HepG2 (cell line): ENCODE results near the gene DHX57. TPM values are rescaled to one million over a fixed set of nuclear protein-coding genes. Genes with fewer than 3 reads are reported as not detected.

Experiments
- ATAC-seq: fragments of 200-7000 bp; cut with Tn5 transposase; 3 replicates; pipeline ENCODE4 v1.9.1; 2020; ENCODE audit warnings: mild to moderate bottlenecking, moderate library complexity
- BruUV-seq: library from RNA; stranded (reverse); fragments of 400-500 nt; replicated peaks from 2 replicates; lab custom pipeline; 2021; lab: Mats Ljungman, UMichigan
- CTCF ChIA-PET: fragments of 300-600 bp; formaldehyde crosslinking; extraction: SDS; loops from one replicate; lab custom pipeline; 2021; ENCODE audit warnings: low total read pairs, inconsistent platforms, low intra/inter-chr PET ratio; lab: Yijun Ruan, JAX
- POLR2A ChIA-PET: fragments of 350-600 bp; sonication (Branson Sonifier 250); formaldehyde crosslinking; loops from one replicate; lab custom pipeline; 2020; ENCODE audit warnings: antibody characterized with exemption, inconsistent platforms; lab: Yijun Ruan, JAX
- DNase-seq: peaks from one replicate; pipeline ENCODE4 v3.0.0-alpha.2; 2015; ENCODE audit warnings: low spot score
- FAIRE-seq: peaks from 3 replicates; lab custom pipeline; 2011; peaks lifted over from hg19 to GRCh38; lab: Jason Lieb, UNC
- H2AFZ ChIP-seq: one replicate; pipeline ENCODE4 v1.6.1; 2011; ENCODE audit warnings: low read length, inconsistent platforms
- H3K27ac ChIP-seq: fragments of 300-600 bp; 3 replicates; pipeline ENCODE4 v1.8.0; 2011; ENCODE audit warnings: mixed run types, mild to moderate bottlenecking, mixed read lengths, low read length, inconsistent platforms; ENCODE audit not compliant: insufficient read depth; ENCODE audit errors: extremely low read length
- H3K27me3 ChIP-seq, 2 experiments: fragments of 200-600 bp in 1 of 2; 2 replicates in 1 of 2; 3 replicates in 1 of 2; pipeline versions ENCODE4 v1.6.0 to v1.8.0; 2011; ENCODE audit warnings: low read length in 2 of 2, mild to moderate bottlenecking in 2 of 2, moderate library complexity in 2 of 2, inconsistent platforms in 1 of 2; ENCODE audit not compliant: insufficient read depth in 2 of 2, control insufficient read depth in 1 of 2
- H3K36me3 ChIP-seq, 2 experiments: fragments of 200-600 bp in 1 of 2; replicated peaks in 1 of 2; 2 replicates in 1 of 2; 3 replicates in 1 of 2; pipeline versions ENCODE4 v1.5.1 to v1.8.0; 2011; ENCODE audit warnings: low read length in 2 of 2, inconsistent platforms in 1 of 2; ENCODE audit not compliant: insufficient read depth in 2 of 2, control insufficient read depth in 1 of 2
- H3K4me1 ChIP-seq: 2 replicates; pipeline ENCODE4 v1.5.1; 2012; ENCODE audit warnings: low read length, inconsistent platforms; ENCODE audit not compliant: insufficient read depth
- H3K4me2 ChIP-seq: 2 replicates; pipeline ENCODE4 v1.6.0; 2011; ENCODE audit warnings: low read depth, low read length, inconsistent platforms
- H3K4me3 ChIP-seq, 3 experiments: fragments of 200-600 bp in 1 of 3; sonication (generic), shearing (Covaris generic) in 1 of 3; replicated peaks in 1 of 3; 2 replicates each; pipeline ENCODE4 v1.5.1; 2011 to 2016; ENCODE audit warnings: low read length in 3 of 3, inconsistent platforms in 2 of 3, low read depth in 2 of 3, mild to moderate bottlenecking in 2 of 3, control low read depth in 1 of 3, mixed read lengths in 1 of 3; ENCODE audit not compliant: insufficient read depth in 1 of 3
- H3K79me2 ChIP-seq: one replicate; pipeline ENCODE4 v1.6.1; 2011; ENCODE audit warnings: low read length, inconsistent platforms; ENCODE audit not compliant: insufficient read depth
- H3K9ac ChIP-seq: 2 replicates; pipeline ENCODE4 v1.6.0; 2011; ENCODE audit warnings: mild to moderate bottlenecking, low read depth, low read length, inconsistent platforms; ENCODE audit not compliant: insufficient read depth
- H3K9me3 ChIP-seq: 2 replicates; pipeline ENCODE4 v1.5.1; 2012; ENCODE audit warnings: mild to moderate bottlenecking, low read length
- H4K20me1 ChIP-seq: 2 replicates; pipeline ENCODE4 v1.6.0; 2011; ENCODE audit warnings: inconsistent platforms, mild to moderate bottlenecking, low read length, moderate library complexity; ENCODE audit not compliant: insufficient read depth
- ATF3 ChIP-seq: sonication (generic); formaldehyde crosslinking; IDR thresholded peaks from 2 replicates; pipeline ENCODE4 v1.4.0; 2020; ENCODE audit warnings: missing genetic modification reagents
- ATRX ChIP-seq: sonication (generic); formaldehyde crosslinking; IDR thresholded peaks from 2 replicates; pipeline ENCODE4 v1.4.0; 2020; ENCODE audit warnings: missing genetic modification reagents, borderline replicate concordance
- BORCS8-MEF2B ChIP-seq: sonication (generic); formaldehyde crosslinking; IDR thresholded peaks from 2 replicates; pipeline ENCODE4 v1.8.0; 2022; ENCODE audit warnings: mild to moderate bottlenecking, missing genetic modification reagents
- GATA4 ChIP-seq: sonication (generic); IDR thresholded peaks from 2 replicates; pipeline ENCODE4 v1.6.1; 2016; ENCODE audit warnings: antibody characterized with exemption, low read depth, borderline replicate concordance
- HNRNPK ChIP-seq: fragments of 200-400 bp; formaldehyde crosslinking; IDR thresholded peaks from 2 replicates; pipeline ENCODE4 v1.6.1; 2018; ENCODE audit warnings: low read length, low read depth, moderate library complexity, mild to moderate bottlenecking; ENCODE audit not compliant: poor library complexity, severe bottlenecking
- KLF16 ChIP-seq, 2 experiments: sonication (generic) in 1 of 2; formaldehyde crosslinking in 1 of 2; IDR thresholded peaks; 2 replicates each; pipeline versions ENCODE4 v1.6.1 to v1.8.0; 2016 to 2023; ENCODE audit warnings: missing genetic modification reagents in 2 of 2, missing compliant biosample characterization in 1 of 2
- MTA1 ChIP-seq: sonication (generic); formaldehyde crosslinking; IDR thresholded peaks from 2 replicates; pipeline ENCODE4 v1.4.0; 2020; ENCODE audit warnings: missing genetic modification reagents, mild to moderate bottlenecking, borderline replicate concordance
- PITX1 ChIP-seq: sonication (generic); formaldehyde crosslinking; IDR thresholded peaks from 2 replicates; pipeline ENCODE4 v1.5.1; 2020; ENCODE audit warnings: mild to moderate bottlenecking, missing genetic modification reagents
- RORA ChIP-seq: sonication (generic); formaldehyde crosslinking; IDR thresholded peaks from 2 replicates; pipeline ENCODE4 v1.5.0; 2020; ENCODE audit warnings: mild to moderate bottlenecking, missing genetic modification reagents, moderate library complexity
- SATB2 ChIP-seq: sonication (generic); formaldehyde crosslinking; IDR thresholded peaks from 2 replicates; pipeline ENCODE4 v1.5.0; 2020; ENCODE audit warnings: missing genetic modification reagents
- SNRNP70 ChIP-seq: fragments of 200-400 bp; formaldehyde crosslinking; IDR thresholded peaks from 2 replicates; pipeline ENCODE4 v1.6.1; 2017; ENCODE audit warnings: mild to moderate bottlenecking, low read depth, low read length, moderate library complexity
- SOX6 ChIP-seq, 2 experiments: fragments of 450-650 bp in 1 of 2; sonication (generic) in 1 of 2; formaldehyde crosslinking in 1 of 2; IDR thresholded peaks; 2 replicates each; pipeline versions ENCODE4 v1.4.0 to v1.6.1; 2017 to 2020; ENCODE audit warnings: antibody characterized with exemption in 1 of 2, mild to moderate bottlenecking in 1 of 2, missing genetic modification reagents in 1 of 2
- ZNF432 ChIP-seq: sonication (generic); formaldehyde crosslinking; IDR thresholded peaks from 2 replicates; pipeline ENCODE4 v1.5.0; 2020; ENCODE audit warnings: missing genetic modification reagents, mild to moderate bottlenecking, borderline replicate concordance
- ZNF451 ChIP-seq: sonication (generic); formaldehyde crosslinking; IDR thresholded peaks from 2 replicates; pipeline ENCODE4 v1.5.0; 2020; ENCODE audit warnings: mild to moderate bottlenecking, missing genetic modification reagents
- ZNF552 ChIP-seq: sonication (generic); formaldehyde crosslinking; IDR thresholded peaks from 2 replicates; pipeline ENCODE4 v1.9.0; 2022; ENCODE audit warnings: missing genetic modification reagents, mild to moderate bottlenecking, borderline replicate concordance
- ZNF589 ChIP-seq: sonication (generic); formaldehyde crosslinking; conservative IDR thresholded peaks from 2 replicates; pipeline ENCODE4 v1.8.0; 2022; ENCODE audit warnings: mild to moderate bottlenecking, moderate library complexity, missing genetic modification reagents
- ZNF598 ChIP-seq: sonication (generic); formaldehyde crosslinking; IDR thresholded peaks from 2 replicates; pipeline ENCODE4 v1.5.1; 2020; ENCODE audit warnings: mild to moderate bottlenecking, missing genetic modification reagents, borderline replicate concordance
- ZSCAN22 ChIP-seq: sonication (generic); formaldehyde crosslinking; IDR thresholded peaks from 2 replicates; pipeline ENCODE4 v1.4.0; 2020; ENCODE audit warnings: mild to moderate bottlenecking, missing genetic modification reagents
- WGBS: methylation state at CpG from one replicate; pipeline ENCODE4 v1.1.6; 2017; ENCODE audit warnings: low lambda C conversion rate; 5-methylcytosine and 5-hydroxymethylcytosine counted together
- in situ Hi-C: cut with HindIII; loops from 2 replicates; pipeline ENCODE4 v1.10.0; 2017; ENCODE audit warnings: low pct_unique_long_range_greater_than_20kb; ENCODE audit not compliant: extremely low pct_ligation_motif_present
- intact Hi-C: fragments of 100-400 bp; cut with micrococcal nuclease; formaldehyde crosslinking; loops from one replicate; pipeline ENCODE4 v1.10.0; 2022; ENCODE audit not compliant: unreplicated experiment
- polyA plus RNA-seq, 8 experiments: library from polyadenylated mRNA; depleted of rRNA in 3 of 8; stranded (reverse) in 7 of 8; unstranded in 1 of 8; fragments of >200 nt; fragmentation: Illumina TruSeq in 4 of 8; extraction: Trizol in 4 of 8; gene quantifications; 2 replicates each; pipeline versions ENCODE4 v1.2.1 to v1.2.3, GENCODE V29; 2011 to 2016; ENCODE audit warnings: low read depth in 4 of 8, missing spikeins in 1 of 8, mixed read lengths in 1 of 8; ENCODE audit not compliant: insufficient read depth in 1 of 8
- total RNA-seq, 5 experiments: library from RNA; depleted of rRNA; stranded (reverse); fragments of >200 nt; fragmentation: Illumina TruSeq; extraction: Trizol; gene quantifications; 2 replicates each; pipeline ENCODE4 v1.2.3, GENCODE V29; 2016; ENCODE audit warnings: low read depth in 1 of 5
- TF ChIP-seq, protein P1 (sequence below): sonication (generic); formaldehyde crosslinking; IDR thresholded peaks from 2 replicates; pipeline ENCODE4 v1.5.0; 2020; ENCODE audit warnings: missing genetic modification reagents
- TF ChIP-seq, protein P2 (sequence below): sonication (generic); formaldehyde crosslinking; IDR thresholded peaks from 2 replicates; pipeline ENCODE4 v1.9.0; 2022; ENCODE audit warnings: missing genetic modification reagents, mild to moderate bottlenecking, borderline replicate concordance

The DHX57 gene
- total and polyA plus RNA-seq, 2 of the 13 experiments (the other 11 are each of a cell fraction or from before 2014, with no cell fraction given), result 9.2 to 24.2 TPM

DNA sequence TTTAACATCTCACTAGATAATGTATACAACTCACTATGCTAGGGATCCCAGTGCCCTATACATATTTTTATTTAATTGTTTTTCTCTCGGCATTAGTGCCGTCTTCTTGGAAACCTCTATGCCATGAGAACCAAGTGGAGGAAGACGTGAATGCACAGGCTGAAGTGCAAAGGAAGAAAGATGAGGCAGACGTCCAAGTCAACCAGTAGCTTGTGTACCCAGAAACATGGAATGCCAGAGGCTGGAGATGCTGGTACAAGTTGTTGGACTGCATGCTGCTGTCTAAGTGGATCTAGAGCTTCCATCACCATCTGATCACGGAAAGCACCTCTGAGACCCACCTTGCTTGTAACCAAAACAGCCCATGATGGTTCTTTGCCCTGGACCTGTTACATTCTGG, 110.2 kb downstream of the DHX57 start (continued):
- TF ChIP-seq, protein P1, sequence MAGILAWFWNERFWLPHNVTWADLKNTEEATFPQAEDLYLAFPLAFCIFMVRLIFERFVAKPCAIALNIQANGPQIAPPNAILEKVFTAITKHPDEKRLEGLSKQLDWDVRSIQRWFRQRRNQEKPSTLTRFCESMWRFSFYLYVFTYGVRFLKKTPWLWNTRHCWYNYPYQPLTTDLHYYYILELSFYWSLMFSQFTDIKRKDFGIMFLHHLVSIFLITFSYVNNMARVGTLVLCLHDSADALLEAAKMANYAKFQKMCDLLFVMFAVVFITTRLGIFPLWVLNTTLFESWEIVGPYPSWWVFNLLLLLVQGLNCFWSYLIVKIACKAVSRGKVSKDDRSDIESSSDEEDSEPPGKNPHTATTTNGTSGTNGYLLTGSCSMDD (CRISPR knock-in tag), result no peak
- TF ChIP-seq HNRNPK, result no peak
- no peak for TF ChIP-seq SNRNP70

GRCh38 chr2:38765149-38765548, 110.6 kb downstream of the DHX57 start:
- in situ Hi-C loops, result no loop called here
- Histone ChIP-seq H3K9ac (no peak overlapping the region), H3K27ac (no peak overlapping the region), H2AFZ (no peak overlapping the region), H3K4me2 (no peak overlapping the region), H3K4me1 (peaks cover 34% of the 10 kb centered on the region), H4K20me1 (no peaks in the 10 kb centered on the region), H3K27me3 (no peaks in the 10 kb centered on the region), H3K9me3 (no peaks in the 10 kb centered on the region), H3K4me3 (no peak overlapping the region), H3K79me2 (no peaks in the 10 kb centered on the region), H3K36me3 (no peaks in the 10 kb centered on the region)
- CTCF ChIA-PET, result no interaction called here
- POLR2A ChIA-PET, result interaction anchor here (0.7 kb wide), 1 partner anchor 14 kb away, joined by 4 read pairs; the partner anchor contains the start of gene SRSF7
- 66% methylated on average over 4 of the region's 4 CpGs for WGBS
- DNase-seq (no peak), ATAC-seq (no peak), FAIRE-seq (no peak)
- TF ChIP-seq ZNF451 (CRISPR knock-in tag), result no peak
- TF ChIP-seq, protein P2, sequence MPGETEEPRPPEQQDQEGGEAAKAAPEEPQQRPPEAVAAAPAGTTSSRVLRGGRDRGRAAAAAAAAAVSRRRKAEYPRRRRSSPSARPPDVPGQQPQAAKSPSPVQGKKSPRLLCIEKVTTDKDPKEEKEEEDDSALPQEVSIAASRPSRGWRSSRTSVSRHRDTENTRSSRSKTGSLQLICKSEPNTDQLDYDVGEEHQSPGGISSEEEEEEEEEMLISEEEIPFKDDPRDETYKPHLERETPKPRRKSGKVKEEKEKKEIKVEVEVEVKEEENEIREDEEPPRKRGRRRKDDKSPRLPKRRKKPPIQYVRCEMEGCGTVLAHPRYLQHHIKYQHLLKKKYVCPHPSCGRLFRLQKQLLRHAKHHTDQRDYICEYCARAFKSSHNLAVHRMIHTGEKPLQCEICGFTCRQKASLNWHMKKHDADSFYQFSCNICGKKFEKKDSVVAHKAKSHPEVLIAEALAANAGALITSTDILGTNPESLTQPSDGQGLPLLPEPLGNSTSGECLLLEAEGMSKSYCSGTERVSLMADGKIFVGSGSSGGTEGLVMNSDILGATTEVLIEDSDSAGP (CRISPR knock-in tag), result no peak
- no peak for TF ChIP-seq SATB2 (CRISPR knock-in tag)
- TF ChIP-seq ATF3 (CRISPR knock-in tag), result no peak
- no peak for TF ChIP-seq ATRX (CRISPR knock-in tag)
- TF ChIP-seq RORA (CRISPR knock-in tag), result no peak
- TF ChIP-seq PITX1 (CRISPR knock-in tag), result no peak
- TF ChIP-seq ZNF589 (CRISPR knock-in tag), result no peak
- TF ChIP-seq ZNF598 (CRISPR knock-in tag), result no peak
- no peak for TF ChIP-seq ZNF552 (CRISPR knock-in tag)
- no peak for TF ChIP-seq GATA4
- no peak for TF ChIP-seq SOX6 (IDR thresholded peaks at IDR 0.05)
- TF ChIP-seq SOX6 (CRISPR knock-in tag; IDR thresholded peaks at IDR 0.05), result no peak
- TF ChIP-seq MTA1, result no peak
- TF ChIP-seq BORCS8-MEF2B, result no peak
- TF ChIP-seq KLF16 (CRISPR knock-in tag; IDR thresholded peaks at IDR 0.05), result no peak
- no peak for TF ChIP-seq ZSCAN22
- no peak for TF ChIP-seq ZNF432
- BruUV-seq, result no TSS peak
- intact Hi-C loops, result no loop called here
